Measurements from ENCODE around the gene ZNF772.

- TF ChIP-seq POLR2A (IDR thresholded peaks at IDR 0.05) (no peak), POLR2AphosphoS5 (IDR thresholded peaks at IDR 0.05) (peak; percentile 11), CTCF (IDR thresholded peaks at IDR 0.05) (peak in 3 of 4 experiments; percentile 42 to 87 (median 55))
Observed at GRCh38 chr19:57477191-57478008, at the start of gene ZNF772.

All from gastroesophageal sphincter (tissue), 3 donors.